Fibroblast of mammary gland (primary cell): Measurements from ENCODE around the gene UBR3.

Experiments
- DNase-seq: peaks from one replicate; pipeline ENCODE4 v3.0.0-alpha.2; 2010; ENCODE audit warnings: low read depth
- H3K4me3 ChIP-seq: 2 replicates; pipeline ENCODE4 v1.5.1; 2011; ENCODE audit warnings: low read depth, mild to moderate bottlenecking, low read length, moderate library complexity; ENCODE audit not compliant: control insufficient read depth
- CTCF ChIP-seq: conservative IDR thresholded peaks from 2 replicates; pipeline ENCODE4 v1.5.1; 2011; ENCODE audit warnings: low read depth, low read length, inconsistent platforms; ENCODE audit not compliant: control insufficient read depth, insufficient read depth

Gene UBR3

GRCh38 chr2:170084820-170085491, 257.7 kb downstream of the UBR3 start:
- DNase-seq = no peak
- H3K4me3 ChIP-seq = no peak overlapping the region
- TF ChIP-seq CTCF = no peak

GRCh38 chr2:170086117-170086688, 258.9 kb downstream of the UBR3 start:
- no peak for DNase-seq
- no peak for TF ChIP-seq CTCF
- no peak overlapping the region for H3K4me3 ChIP-seq

- DNase-seq = no peak
- H3K4me3 ChIP-seq = no peak overlapping the region
- TF ChIP-seq CTCF = no peak
These were observed 259.6 kb downstream of the UBR3 start for GRCh38 chr2:170086751-170087412.

- no peak overlapping the region for H3K4me3 ChIP-seq
- DNase-seq = peak; percentile 44
- no peak for TF ChIP-seq CTCF
These were observed 260.1 kb downstream of the UBR3 start for GRCh38 chr2:170087413-170087793.

GRCh38 chr2:170088776-170089175, 261.5 kb downstream of the UBR3 start:
- DNase-seq = peak; percentile 27
- no peak overlapping the region for H3K4me3 ChIP-seq
- TF ChIP-seq CTCF = no peak

- DNase-seq = no peak
- no peak overlapping the region for H3K4me3 ChIP-seq
- TF ChIP-seq CTCF = no peak
These were observed 263.0 kb downstream of the UBR3 start for GRCh38 chr2:170090229-170090628.

- H3K4me3 ChIP-seq = no peak overlapping the region
- DNase-seq = no peak
- no peak for TF ChIP-seq CTCF
These were observed 264.2 kb downstream of the UBR3 start for GRCh38 chr2:170091436-170091835.
